ENCODE measurements around the gene RPS6KB1. TPM values are rescaled to one million over a fixed set of nuclear protein-coding genes. Genes with fewer than 3 reads are reported as not detected.
A peak's percentile ranks its signal among the peaks of the same experiment; 100 is the strongest.
"Not testable (repeated sequence)": the region's sequence is repeated elsewhere in the genome, so short reads cannot be mapped to it uniquely, and the experiment has no call there.

The RPS6KB1 gene
- total RNA-seq, 1 experiment from 2014 or later, result 48.4 TPM

DNA sequence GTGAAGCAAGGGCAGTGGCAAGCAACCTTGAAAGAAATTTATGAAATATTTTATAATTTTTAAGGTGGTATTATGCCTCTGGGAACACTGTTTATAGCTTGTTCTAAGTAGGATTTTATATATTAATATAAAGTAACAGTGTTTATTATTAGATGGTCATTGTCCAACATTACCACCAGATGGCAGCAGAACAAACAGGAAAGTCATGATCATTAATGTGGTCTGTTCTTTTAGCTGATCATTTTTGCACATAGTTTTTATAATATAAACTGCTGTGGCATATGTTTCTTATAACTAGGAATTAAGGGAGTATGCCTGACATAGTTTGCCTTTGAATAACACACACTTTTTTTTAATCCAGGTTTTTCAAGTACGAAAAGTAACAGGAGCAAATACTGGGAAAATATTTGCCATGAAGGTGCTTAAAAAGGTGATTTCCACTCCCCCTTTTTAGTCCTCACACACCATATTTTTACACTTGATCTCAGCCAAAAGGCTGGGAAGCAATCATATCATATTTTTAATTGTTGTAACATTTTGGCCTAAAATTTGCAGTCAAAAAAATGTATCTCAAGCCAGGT, 21.4 kb downstream of the RPS6KB1 start:
- TF ChIP-seq, protein P1, sequence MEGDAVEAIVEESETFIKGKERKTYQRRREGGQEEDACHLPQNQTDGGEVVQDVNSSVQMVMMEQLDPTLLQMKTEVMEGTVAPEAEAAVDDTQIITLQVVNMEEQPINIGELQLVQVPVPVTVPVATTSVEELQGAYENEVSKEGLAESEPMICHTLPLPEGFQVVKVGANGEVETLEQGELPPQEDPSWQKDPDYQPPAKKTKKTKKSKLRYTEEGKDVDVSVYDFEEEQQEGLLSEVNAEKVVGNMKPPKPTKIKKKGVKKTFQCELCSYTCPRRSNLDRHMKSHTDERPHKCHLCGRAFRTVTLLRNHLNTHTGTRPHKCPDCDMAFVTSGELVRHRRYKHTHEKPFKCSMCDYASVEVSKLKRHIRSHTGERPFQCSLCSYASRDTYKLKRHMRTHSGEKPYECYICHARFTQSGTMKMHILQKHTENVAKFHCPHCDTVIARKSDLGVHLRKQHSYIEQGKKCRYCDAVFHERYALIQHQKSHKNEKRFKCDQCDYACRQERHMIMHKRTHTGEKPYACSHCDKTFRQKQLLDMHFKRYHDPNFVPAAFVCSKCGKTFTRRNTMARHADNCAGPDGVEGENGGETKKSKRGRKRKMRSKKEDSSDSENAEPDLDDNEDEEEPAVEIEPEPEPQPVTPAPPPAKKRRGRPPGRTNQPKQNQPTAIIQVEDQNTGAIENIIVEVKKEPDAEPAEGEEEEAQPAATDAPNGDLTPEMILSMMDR (IDR thresholded peaks at IDR 0.05; ENCODE audit: unreplicated experiment), result peak; percentile 36
- intact Hi-C loops (cut with micrococcal nuclease), result loop anchor here (1.0 to 10.0 kb wide), 2 partner anchors 120 to 161 kb away; no protein-coding TSS in a partner anchor
- peaks cover 90% of the 10 kb centered on the region for H3K36me3 Mint-ChIP-seq (ENCODE audit: insufficient read depth, unreplicated experiment)
- DNase-seq (ENCODE audit: unreplicated experiment), result peak; percentile 54
- no peaks in the 10 kb centered on the region for H3K9me3 Mint-ChIP-seq (ENCODE audit: unreplicated experiment)
- H3K27me3 Mint-ChIP-seq (ENCODE audit: insufficient read depth, unreplicated experiment), result no peaks in the 10 kb centered on the region
- no peak overlapping the region for H3K27ac Mint-ChIP-seq (ENCODE audit: low read depth, unreplicated experiment)
- no peaks in the 10 kb centered on the region for H3K4me1 Mint-ChIP-seq (ENCODE audit: insufficient read depth, unreplicated experiment)
- CTCF ChIA-PET, result interaction anchor here (0.6 to 2.0 kb wide), 26 partner anchors 8 to 1295 kb away, joined by 3 to 21 read pairs (median 4); no protein-coding TSS in a partner anchor
- POLR2A ChIA-PET, result interaction anchor here (0.8 to 0.9 kb wide), 2 partner anchors 20 to 50 kb away, joined by 3 to 4 read pairs; partner anchors contain the start of gene RNFT1
- no peak overlapping the region for H3K4me3 Mint-ChIP-seq (ENCODE audit: unreplicated experiment)
- BruUV-seq (replicated peaks), result no TSS peak

DNA sequence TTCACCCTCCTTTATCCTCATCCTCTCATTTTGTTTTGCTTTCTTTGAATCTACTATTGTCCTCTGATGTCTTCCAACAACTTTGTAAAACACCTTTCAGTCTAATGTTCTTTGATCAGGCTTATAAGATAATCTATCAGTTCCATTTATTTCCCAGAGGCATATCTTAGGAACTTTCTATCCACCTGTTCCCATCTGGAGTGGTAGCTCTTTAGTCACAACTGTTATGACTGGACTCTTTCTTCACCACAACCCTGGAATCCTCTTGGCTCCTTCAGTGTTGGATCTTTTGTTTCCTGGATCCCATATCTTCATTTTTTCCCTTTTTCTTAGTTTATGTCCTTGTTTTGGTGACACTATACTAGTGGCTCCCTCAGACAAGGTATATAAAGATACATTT, 23.5 kb downstream of the RPS6KB1 start:
- Mint-ChIP-seq H3K27ac (ENCODE audit: low read depth, unreplicated experiment) (no peak overlapping the region), H3K27me3 (ENCODE audit: insufficient read depth, unreplicated experiment) (no peaks in the 10 kb centered on the region), H3K4me3 (ENCODE audit: unreplicated experiment) (no peak overlapping the region), H3K4me1 (ENCODE audit: insufficient read depth, unreplicated experiment) (no peaks in the 10 kb centered on the region), H3K36me3 (ENCODE audit: insufficient read depth, unreplicated experiment) (peaks cover 91% of the 10 kb centered on the region), H3K9me3 (ENCODE audit: unreplicated experiment) (no peaks in the 10 kb centered on the region)
- DNase-seq (ENCODE audit: unreplicated experiment), result no peak
- no TSS peak for BruUV-seq (replicated peaks)
- intact Hi-C loops (cut with micrococcal nuclease), result loop anchor here (10.0 kb wide), 1 partner anchor 118 kb away; no protein-coding TSS in a partner anchor
- POLR2A ChIA-PET, result interaction anchor here (0.6 kb wide), 1 partner anchor 11 kb away, joined by 4 read pairs; no protein-coding TSS in a partner anchor
- TF ChIP-seq, protein P1 (IDR thresholded peaks at IDR 0.05; ENCODE audit: unreplicated experiment), result no peak
- CTCF ChIA-PET, result interaction anchor here (0.6 kb wide), 1 partner anchor 234 kb away, joined by 3 read pairs; no protein-coding TSS in a partner anchor

DNA sequence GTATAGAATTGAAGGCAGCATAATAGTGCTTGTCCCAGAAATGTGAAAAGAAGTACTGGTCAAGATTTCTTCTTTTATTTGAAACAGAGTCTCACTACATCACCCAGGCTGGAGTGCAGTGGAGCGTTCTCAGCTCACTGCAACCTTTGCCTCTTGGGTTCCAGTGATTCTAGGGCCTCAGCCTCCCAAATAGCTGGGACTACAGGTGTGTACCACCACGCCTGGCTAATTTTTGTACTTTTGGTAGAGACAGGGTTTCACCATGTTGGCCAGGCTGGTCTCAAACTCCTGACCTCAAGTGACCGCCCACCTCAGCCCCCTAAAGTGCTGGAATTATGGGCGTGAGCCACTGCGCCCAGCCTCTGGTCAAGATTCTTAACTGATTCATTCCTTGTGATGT, 27.7 kb downstream of the RPS6KB1 start:
- intact Hi-C loops (cut with micrococcal nuclease); BruUV-seq (replicated peaks); H3K27ac Mint-ChIP-seq (ENCODE audit: low read depth, unreplicated experiment); H3K4me1 Mint-ChIP-seq (ENCODE audit: insufficient read depth, unreplicated experiment); H3K4me3 Mint-ChIP-seq (ENCODE audit: unreplicated experiment); H3K9me3 Mint-ChIP-seq (ENCODE audit: unreplicated experiment); DNase-seq (ENCODE audit: unreplicated experiment); H3K27me3 Mint-ChIP-seq (ENCODE audit: insufficient read depth, unreplicated experiment): not testable (repeated sequence)
- peaks cover 88% of the 10 kb centered on the region for H3K36me3 Mint-ChIP-seq (ENCODE audit: insufficient read depth, unreplicated experiment)
- ChIA-PET CTCF (interaction anchor here (0.6 to 1.1 kb wide), 4 partner anchors 43 to 195 kb away, joined by 3 to 6 read pairs (median 4); no protein-coding TSS in a partner anchor), POLR2A (interaction anchor here (0.7 kb wide), 1 partner anchor 132 kb away, joined by 3 read pairs; no protein-coding TSS in a partner anchor)

DNA sequence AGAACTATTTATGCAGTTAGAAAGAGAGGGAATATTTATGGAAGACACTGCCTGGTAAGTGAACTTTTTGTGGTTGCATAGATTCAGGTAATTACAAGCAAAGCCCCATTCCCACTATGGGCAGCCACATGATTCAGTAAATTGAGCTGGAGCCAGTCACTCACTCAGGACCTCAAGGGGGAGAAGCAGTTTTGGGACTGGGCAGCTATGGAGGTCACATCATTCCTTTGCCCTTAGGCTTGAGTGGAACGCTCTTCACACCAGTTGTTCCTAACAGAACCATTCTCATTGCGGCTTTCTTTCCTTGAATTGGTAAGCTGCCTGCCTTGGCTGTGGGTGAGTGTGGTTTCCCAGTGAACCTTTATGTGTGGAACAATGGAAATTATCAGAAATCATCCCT, 37.2 kb downstream of the RPS6KB1 start:
- intact Hi-C loops (cut with micrococcal nuclease); BruUV-seq (replicated peaks); H3K4me1 Mint-ChIP-seq (ENCODE audit: insufficient read depth, unreplicated experiment); DNase-seq (ENCODE audit: unreplicated experiment); H3K27me3 Mint-ChIP-seq (ENCODE audit: insufficient read depth, unreplicated experiment); H3K27ac Mint-ChIP-seq (ENCODE audit: low read depth, unreplicated experiment); H3K4me3 Mint-ChIP-seq (ENCODE audit: unreplicated experiment); H3K9me3 Mint-ChIP-seq (ENCODE audit: unreplicated experiment): not testable (repeated sequence)
- POLR2A ChIA-PET, result interaction anchor here (1.4 kb wide), 1 partner anchor 152 kb away, joined by 3 read pairs; no protein-coding TSS in a partner anchor
- H3K36me3 Mint-ChIP-seq (ENCODE audit: insufficient read depth, unreplicated experiment), result peaks cover 99% of the 10 kb centered on the region
- CTCF ChIA-PET, result interaction anchor here (0.7 to 1.4 kb wide), 2 partner anchors 34 to 108 kb away, joined by 3 read pairs; partner anchors contain the start of gene RNFT1

DNA sequence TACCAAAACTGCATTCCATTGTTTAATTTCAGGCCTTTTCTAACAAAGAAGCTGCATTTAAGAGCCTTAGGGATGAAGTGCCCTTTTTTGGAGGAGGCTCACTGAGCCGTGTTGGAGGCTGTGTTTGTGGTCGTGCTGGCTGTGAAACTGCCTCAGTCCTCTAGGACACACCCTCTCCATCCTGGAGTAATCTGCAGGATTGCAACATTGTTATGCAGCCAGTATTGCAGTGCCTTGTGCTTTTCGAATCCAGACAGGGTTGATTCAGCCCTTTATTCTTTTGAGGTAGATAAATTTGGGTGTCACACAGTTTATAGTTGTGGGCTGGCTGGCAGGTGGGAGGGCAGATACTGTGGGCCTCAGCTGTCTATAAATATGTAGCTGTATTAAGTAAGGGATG, 37.8 kb downstream of the RPS6KB1 start:
- Mint-ChIP-seq H3K36me3 (ENCODE audit: insufficient read depth, unreplicated experiment) (peaks cover 99% of the 10 kb centered on the region), H3K27ac (ENCODE audit: low read depth, unreplicated experiment) (peak overlapping the region; percentile 64)
- H3K27me3 Mint-ChIP-seq (ENCODE audit: insufficient read depth, unreplicated experiment); H3K9me3 Mint-ChIP-seq (ENCODE audit: unreplicated experiment); H3K4me3 Mint-ChIP-seq (ENCODE audit: unreplicated experiment); BruUV-seq (replicated peaks); H3K4me1 Mint-ChIP-seq (ENCODE audit: insufficient read depth, unreplicated experiment); intact Hi-C loops (cut with micrococcal nuclease): not testable (repeated sequence)
- DNase-seq (ENCODE audit: unreplicated experiment), result peak; percentile 72
- ChIA-PET POLR2A (interaction anchor here (1.4 kb wide), 1 partner anchor 152 kb away, joined by 3 read pairs; no protein-coding TSS in a partner anchor), CTCF (interaction anchor here (1.4 kb wide), 1 partner anchor 107 kb away, joined by 3 read pairs; no protein-coding TSS in a partner anchor)

DNA sequence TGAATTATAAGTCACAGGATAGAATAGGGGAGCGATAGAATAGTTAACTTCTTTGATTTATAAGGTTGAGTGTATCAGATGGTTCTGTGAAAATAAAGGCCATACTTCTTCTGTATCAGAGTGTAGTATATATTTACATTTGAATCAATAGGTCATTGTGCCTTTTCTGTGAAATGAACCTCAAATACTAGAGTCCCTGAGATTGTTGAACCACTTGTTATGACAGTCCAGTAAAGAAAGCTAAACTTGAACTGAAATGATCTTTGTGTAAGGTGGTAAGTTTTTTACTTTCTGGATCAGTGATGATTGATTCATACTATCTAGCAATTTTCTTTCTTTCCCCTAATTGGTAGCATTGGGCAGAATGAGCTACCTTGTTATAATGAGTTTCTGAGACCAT, 40.4 kb downstream of the RPS6KB1 start:
- H3K4me3 Mint-ChIP-seq (ENCODE audit: unreplicated experiment); H3K9me3 Mint-ChIP-seq (ENCODE audit: unreplicated experiment); DNase-seq (ENCODE audit: unreplicated experiment); H3K27ac Mint-ChIP-seq (ENCODE audit: low read depth, unreplicated experiment); BruUV-seq (replicated peaks); intact Hi-C loops (cut with micrococcal nuclease); H3K4me1 Mint-ChIP-seq (ENCODE audit: insufficient read depth, unreplicated experiment); POLR2A ChIA-PET; H3K27me3 Mint-ChIP-seq (ENCODE audit: insufficient read depth, unreplicated experiment): not testable (repeated sequence)
- CTCF ChIA-PET, result interaction anchor here (1.4 kb wide), 1 partner anchor 19 kb away, joined by 6 read pairs; no protein-coding TSS in a partner anchor
- H3K36me3 Mint-ChIP-seq (ENCODE audit: insufficient read depth, unreplicated experiment), result peaks cover 99% of the 10 kb centered on the region

DNA sequence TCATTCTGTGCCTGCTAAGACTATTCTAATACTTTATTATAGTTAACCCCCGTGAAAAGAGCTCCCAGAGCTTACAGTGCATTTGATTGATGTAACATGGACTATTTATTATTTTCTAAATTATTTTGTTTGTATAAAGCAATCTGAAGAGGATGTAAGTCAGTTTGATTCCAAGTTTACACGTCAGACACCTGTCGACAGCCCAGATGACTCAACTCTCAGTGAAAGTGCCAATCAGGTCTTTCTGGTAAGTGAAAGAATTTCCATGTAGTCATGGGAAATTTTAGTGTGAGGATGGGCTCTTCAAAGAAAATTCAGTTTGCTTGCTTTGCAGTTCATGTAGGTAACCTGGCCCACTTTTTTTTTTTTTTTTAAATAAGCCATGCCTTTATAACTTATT, 47.8 kb downstream of the RPS6KB1 start:
- H3K4me1 Mint-ChIP-seq (ENCODE audit: insufficient read depth, unreplicated experiment); H3K27me3 Mint-ChIP-seq (ENCODE audit: insufficient read depth, unreplicated experiment); H3K27ac Mint-ChIP-seq (ENCODE audit: low read depth, unreplicated experiment); H3K9me3 Mint-ChIP-seq (ENCODE audit: unreplicated experiment); intact Hi-C loops (cut with micrococcal nuclease); H3K4me3 Mint-ChIP-seq (ENCODE audit: unreplicated experiment); CTCF ChIA-PET; BruUV-seq (replicated peaks): not testable (repeated sequence)
- peak; percentile 36 for DNase-seq (ENCODE audit: unreplicated experiment)
- H3K36me3 Mint-ChIP-seq (ENCODE audit: insufficient read depth, unreplicated experiment), result peaks cover 100% of the 10 kb centered on the region
- POLR2A ChIA-PET, result interaction anchor here (0.5 kb wide), 1 partner anchor 404 kb away, joined by 3 read pairs; no protein-coding TSS in a partner anchor

All from MCF 10A (cell line).